Measurements from ENCODE around the gene SIGLEC9.

SIGLEC9 gene

DNA sequence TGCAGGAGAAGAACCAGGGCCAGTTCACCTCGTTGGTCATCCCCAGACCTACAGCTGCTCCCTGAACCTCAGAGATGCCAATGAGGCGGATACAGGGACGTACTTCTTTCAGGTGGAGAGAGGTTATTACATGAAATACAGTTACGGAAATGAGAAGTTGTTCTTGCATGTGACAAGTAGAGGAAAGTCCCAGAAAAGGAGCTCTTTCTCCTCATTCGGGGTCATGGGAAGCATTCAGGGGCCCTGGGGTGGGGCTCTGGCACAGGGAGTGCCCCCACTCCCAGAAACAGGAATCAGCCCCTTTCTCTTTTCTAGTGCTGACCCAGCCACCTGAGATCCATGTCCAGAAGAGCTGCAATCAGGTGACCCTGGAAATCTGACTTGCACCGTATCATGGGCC is 4.5 kb upstream of the SIGLEC9 start (continued):
- TF ChIP-seq, protein P1, sequence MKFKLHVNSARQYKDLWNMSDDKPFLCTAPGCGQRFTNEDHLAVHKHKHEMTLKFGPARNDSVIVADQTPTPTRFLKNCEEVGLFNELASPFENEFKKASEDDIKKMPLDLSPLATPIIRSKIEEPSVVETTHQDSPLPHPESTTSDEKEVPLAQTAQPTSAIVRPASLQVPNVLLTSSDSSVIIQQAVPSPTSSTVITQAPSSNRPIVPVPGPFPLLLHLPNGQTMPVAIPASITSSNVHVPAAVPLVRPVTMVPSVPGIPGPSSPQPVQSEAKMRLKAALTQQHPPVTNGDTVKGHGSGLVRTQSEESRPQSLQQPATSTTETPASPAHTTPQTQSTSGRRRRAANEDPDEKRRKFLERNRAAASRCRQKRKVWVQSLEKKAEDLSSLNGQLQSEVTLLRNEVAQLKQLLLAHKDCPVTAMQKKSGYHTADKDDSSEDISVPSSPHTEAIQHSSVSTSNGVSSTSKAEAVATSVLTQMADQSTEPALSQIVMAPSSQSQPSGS (tag by site-specific recombination; IDR thresholded peaks at IDR 0.05; ENCODE audit: low read depth), result no peak
- no peak for TF ChIP-seq SP7 (tag by site-specific recombination; IDR thresholded peaks at IDR 0.05)
- no peak for TF ChIP-seq ZFHX2 (tag by site-specific recombination; conservative IDR thresholded peaks at IDR 0.05)
- TF ChIP-seq ZNF19 (tag by site-specific recombination; IDR thresholded peaks at IDR 0.05; ENCODE audit: low read depth), result no peak
- TF ChIP-seq, protein P2, sequence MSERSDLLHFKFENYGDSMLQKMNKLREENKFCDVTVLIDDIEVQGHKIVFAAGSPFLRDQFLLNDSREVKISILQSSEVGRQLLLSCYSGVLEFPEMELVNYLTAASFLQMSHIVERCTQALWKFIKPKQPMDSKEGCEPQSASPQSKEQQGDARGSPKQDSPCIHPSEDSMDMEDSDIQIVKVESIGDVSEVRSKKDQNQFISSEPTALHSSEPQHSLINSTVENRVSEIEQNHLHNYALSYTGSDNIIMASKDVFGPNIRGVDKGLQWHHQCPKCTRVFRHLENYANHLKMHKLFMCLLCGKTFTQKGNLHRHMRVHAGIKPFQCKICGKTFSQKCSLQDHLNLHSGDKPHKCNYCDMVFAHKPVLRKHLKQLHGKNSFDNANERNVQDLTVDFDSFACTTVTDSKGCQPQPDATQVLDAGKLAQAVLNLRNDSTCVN (tag by site-specific recombination; optimal IDR thresholded peaks at IDR 0.05), result no peak

DNA sequence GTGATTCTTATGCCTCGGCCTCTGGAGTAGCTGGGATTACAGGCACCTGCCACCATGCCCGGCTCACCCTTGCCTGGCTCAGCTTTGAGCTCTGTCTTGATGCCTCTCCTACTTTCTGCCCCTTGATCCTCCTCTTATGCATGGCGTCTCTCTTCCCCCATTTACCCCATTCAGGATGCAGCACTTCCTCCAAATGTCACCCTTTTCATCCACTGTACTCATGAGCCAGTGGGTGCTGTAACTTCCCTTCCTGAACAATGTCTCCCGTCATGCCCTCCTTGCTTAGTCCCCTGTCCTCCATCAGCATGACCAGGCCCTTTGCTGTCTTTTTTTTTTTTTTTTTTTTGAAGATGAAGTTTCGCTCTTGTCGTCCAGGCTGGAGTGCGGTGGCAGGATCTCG is 3.4 kb upstream of the SIGLEC9 start:
- ChIA-PET POLR2A (no interaction called here), CTCF (interaction anchor here (0.8 to 1.1 kb wide), 2 partner anchors 10 to 27 kb away, joined by 3 read pairs; no protein-coding TSS in a partner anchor)
- no peaks in the 10 kb centered on the region for H3K4me1 ChIP-seq (ENCODE audit: control insufficient read depth, insufficient read depth, low read length)
- no peaks in the 10 kb centered on the region for H3K36me3 ChIP-seq (ENCODE audit: control insufficient read depth in 2 of 2, insufficient read depth in 1 of 2, low read length in 2 of 2)
- no peak overlapping the region for H3K27ac ChIP-seq (ENCODE audit: extremely low read depth, low read depth, low read length)
- TF ChIP-seq ZNF600 (tag by site-specific recombination; IDR thresholded peaks at IDR 0.05), result no peak
- TF ChIP-seq GLI2 (tag by site-specific recombination; IDR thresholded peaks at IDR 0.05; ENCODE audit: borderline replicate concordance, low read depth), result no peak
- no peak for TF ChIP-seq FEZF1 (tag by site-specific recombination; IDR thresholded peaks at IDR 0.05)
- H3K9me3 ChIP-seq (ENCODE audit: control insufficient read depth, insufficient read depth, low read depth, low read length), result no peaks in the 10 kb centered on the region
- H3K4me3 ChIP-seq (ENCODE audit: low read depth, low read length), result no peak overlapping the region

DNA sequence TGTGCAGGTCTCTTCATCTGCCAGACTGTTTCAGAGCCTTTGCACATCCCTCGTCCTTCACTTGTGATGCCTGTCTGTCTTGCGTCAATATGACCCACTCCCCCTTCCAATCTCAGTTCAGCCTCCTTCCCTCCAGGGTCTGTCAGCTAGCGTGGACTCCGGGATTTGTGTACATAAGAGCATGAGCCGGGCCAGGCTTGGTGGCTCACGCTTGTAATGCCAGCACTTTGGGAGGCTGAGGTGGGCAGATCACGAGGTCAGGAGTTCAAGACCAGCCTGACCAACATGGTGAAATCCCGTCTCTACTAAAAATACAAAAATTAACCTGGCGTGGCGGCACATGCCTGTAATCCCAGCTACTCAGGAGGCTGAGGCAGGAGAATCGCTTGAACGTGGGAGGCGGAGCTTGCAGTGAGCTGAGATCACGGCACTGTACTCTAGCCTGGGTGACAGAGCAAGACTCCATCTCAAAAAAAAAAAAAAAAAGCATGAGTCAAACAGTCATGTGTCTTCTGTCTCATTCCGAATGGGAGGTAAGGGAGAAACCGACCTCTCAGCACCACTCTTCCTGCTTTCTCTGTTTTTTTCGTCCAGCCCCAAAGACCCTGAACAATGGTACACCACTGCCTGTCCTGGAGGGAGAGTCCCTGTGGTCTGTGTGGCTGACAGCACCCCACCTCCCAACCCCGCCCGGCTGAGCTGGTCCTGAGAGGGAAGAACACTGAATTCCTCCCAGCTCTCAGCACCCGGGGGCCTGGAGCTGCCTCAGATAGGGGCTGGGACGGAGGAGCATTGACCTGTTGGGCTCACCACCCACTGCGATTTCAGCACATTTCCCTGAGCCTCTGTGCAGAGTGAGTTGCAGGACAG is 2.4 kb upstream of the SIGLEC9 start:
- H3K27ac ChIP-seq (ENCODE audit: extremely low read depth, low read depth, low read length), result no peak overlapping the region
- no peak for TF ChIP-seq ZBTB20 (tag by site-specific recombination; IDR thresholded peaks at IDR 0.05)
- TF ChIP-seq ZNF544 (tag by site-specific recombination; IDR thresholded peaks at IDR 0.05), result no peak
- TF ChIP-seq MZF1 (tag by site-specific recombination; IDR thresholded peaks at IDR 0.05; ENCODE audit: borderline replicate concordance), result no peak
- no peak for TF ChIP-seq ZNF248 (tag by site-specific recombination; IDR thresholded peaks at IDR 0.05)
- TF ChIP-seq ZNF350 (tag by site-specific recombination; IDR thresholded peaks at IDR 0.05), result no peak
- no peak for TF ChIP-seq TCF7L2 (IDR thresholded peaks at IDR 0.05; ENCODE audit: borderline replicate concordance, low read depth, low read length)
- no peaks in the 10 kb centered on the region for H3K9me3 ChIP-seq (ENCODE audit: control insufficient read depth, insufficient read depth, low read depth, low read length)
- ChIA-PET CTCF (interaction anchor here (0.6 kb wide), 1 partner anchor 160 kb away, joined by 3 read pairs; no protein-coding TSS in a partner anchor), POLR2A (no interaction called here)
- no peak overlapping the region for H3K4me3 ChIP-seq (ENCODE audit: low read depth, low read length)
- no peaks in the 10 kb centered on the region for H3K4me1 ChIP-seq (ENCODE audit: control insufficient read depth, insufficient read depth, low read length)
- no peaks in the 10 kb centered on the region for H3K36me3 ChIP-seq (ENCODE audit: control insufficient read depth in 2 of 2, insufficient read depth in 1 of 2, low read length in 2 of 2)

DNA sequence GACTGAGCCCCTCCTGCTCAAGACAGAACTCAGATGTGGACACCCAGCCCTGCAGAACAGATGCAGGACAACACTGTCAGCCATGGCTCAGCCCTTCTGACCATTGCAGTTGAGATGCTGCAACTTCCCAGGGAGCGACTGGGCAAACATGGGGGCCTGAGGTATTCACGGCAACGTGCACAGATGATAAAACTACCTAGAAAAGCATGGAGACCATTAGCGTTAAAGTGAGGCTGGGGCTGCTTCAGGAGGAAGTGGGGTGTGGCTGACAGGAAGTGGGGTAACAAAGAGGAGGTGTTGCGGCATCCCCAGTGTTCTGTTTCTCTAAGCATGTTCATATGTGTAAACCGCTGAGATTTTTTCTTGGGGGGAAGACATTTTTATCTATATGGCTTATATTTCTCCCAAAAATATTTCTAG is 1.3 kb upstream of the SIGLEC9 start:
- ChIA-PET POLR2A (no interaction called here), CTCF (no interaction called here)
- Histone ChIP-seq H3K4me3 (ENCODE audit: low read depth, low read length) (no peak overlapping the region), H3K9me3 (ENCODE audit: control insufficient read depth, insufficient read depth, low read depth, low read length) (no peaks in the 10 kb centered on the region), H3K36me3 (ENCODE audit: control insufficient read depth in 2 of 2, insufficient read depth in 1 of 2, low read length in 2 of 2) (no peaks in the 10 kb centered on the region), H3K27ac (ENCODE audit: extremely low read depth, low read depth, low read length) (no peak overlapping the region), H3K4me1 (ENCODE audit: control insufficient read depth, insufficient read depth, low read length) (peaks cover 4% of the 10 kb centered on the region)
- no peak for TF ChIP-seq HOXD13 (CRISPR knock-in tag; IDR thresholded peaks at IDR 0.05; ENCODE audit: borderline replicate concordance)
- TF ChIP-seq, protein P3, sequence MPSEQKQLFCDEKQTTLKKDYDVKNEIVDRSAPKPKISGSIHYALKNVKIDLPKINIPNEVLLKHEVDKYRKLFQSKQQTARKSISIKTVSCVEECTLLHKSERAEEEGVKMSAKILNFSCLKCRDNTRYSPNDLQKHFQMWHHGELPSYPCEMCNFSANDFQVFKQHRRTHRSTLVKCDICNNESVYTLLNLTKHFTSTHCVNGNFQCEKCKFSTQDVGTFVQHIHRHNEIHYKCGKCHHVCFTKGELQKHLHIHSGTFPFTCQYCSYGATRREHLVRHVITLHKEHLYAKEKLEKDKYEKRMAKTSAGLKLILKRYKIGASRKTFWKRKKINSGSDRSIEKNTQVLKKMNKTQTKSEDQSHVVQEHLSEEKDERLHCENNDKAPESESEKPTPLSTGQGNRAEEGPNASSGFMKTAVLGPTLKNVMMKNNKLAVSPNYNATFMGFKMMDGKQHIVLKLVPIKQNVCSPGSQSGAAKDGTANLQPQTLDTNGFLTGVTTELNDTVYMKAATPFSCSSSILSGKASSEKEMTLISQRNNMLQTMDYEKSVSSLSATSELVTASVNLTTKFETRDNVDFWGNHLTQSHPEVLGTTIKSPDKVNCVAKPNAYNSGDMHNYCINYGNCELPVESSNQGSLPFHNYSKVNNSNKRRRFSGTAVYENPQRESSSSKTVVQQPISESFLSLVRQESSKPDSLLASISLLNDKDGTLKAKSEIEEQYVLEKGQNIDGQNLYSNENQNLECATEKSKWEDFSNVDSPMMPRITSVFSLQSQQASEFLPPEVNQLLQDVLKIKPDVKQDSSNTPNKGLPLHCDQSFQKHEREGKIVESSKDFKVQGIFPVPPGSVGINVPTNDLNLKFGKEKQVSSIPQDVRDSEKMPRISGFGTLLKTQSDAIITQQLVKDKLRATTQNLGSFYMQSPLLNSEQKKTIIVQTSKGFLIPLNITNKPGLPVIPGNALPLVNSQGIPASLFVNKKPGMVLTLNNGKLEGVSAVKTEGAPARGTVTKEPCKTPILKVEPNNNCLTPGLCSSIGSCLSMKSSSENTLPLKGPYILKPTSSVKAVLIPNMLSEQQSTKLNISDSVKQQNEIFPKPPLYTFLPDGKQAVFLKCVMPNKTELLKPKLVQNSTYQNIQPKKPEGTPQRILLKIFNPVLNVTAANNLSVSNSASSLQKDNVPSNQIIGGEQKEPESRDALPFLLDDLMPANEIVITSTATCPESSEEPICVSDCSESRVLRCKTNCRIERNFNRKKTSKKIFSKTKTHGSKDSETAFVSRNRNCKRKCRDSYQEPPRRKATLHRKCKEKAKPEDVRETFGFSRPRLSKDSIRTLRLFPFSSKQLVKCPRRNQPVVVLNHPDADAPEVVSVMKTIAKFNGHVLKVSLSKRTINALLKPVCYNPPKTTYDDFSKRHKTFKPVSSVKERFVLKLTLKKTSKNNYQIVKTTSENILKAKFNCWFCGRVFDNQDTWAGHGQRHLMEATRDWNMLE (tag by site-specific recombination; conservative IDR thresholded peaks at IDR 0.05; ENCODE audit: low read depth), result 0 out of 2 replicates have a peak, but pooled peaks have one; percentile 24

Data from HEK293 (cell line).